ENCODE measurements around the gene CR1L.
A peak's percentile ranks its signal among the peaks of the same experiment; 100 is the strongest.
"Not testable (repeated sequence)": the region's sequence is repeated elsewhere in the genome, so short reads cannot be mapped to it uniquely, and the experiment has no call there.

CR1L gene

GRCh38 chr1:207644852-207645634, at the start of gene CR1L:
TSS of gene CR1L (plus strand) at chr1:207645133. CDS start at chr1:207645234, 101 bp downstream.
- DNase-seq, result peak; percentile 63

- no peak for DNase-seq
These were observed 41.2 kb upstream of the CR1L start for GRCh38 chr1:207603777-207604176.

GRCh38 chr1:207605444-207606361, 39.2 kb upstream of the CR1L start:
- DNase-seq, result no peak

GRCh38 chr1:207606362-207606755, 38.6 kb upstream of the CR1L start:
- DNase-seq, result no peak

- no peak for DNase-seq
These were observed 32.2 kb upstream of the CR1L start for GRCh38 chr1:207612762-207613161.

- peak; percentile 3 for DNase-seq
These were observed 24.9 kb upstream of the CR1L start for GRCh38 chr1:207619871-207620542.

- no peak for DNase-seq
These were observed 24.4 kb upstream of the CR1L start for GRCh38 chr1:207620543-207620893.

GRCh38 chr1:207625504-207626071, 19.3 kb upstream of the CR1L start:
- not testable (repeated sequence) for DNase-seq

- DNase-seq, result no peak
These were observed 18.0 kb upstream of the CR1L start for GRCh38 chr1:207626972-207627337.

- no peak for DNase-seq
These were observed 17.4 kb upstream of the CR1L start for GRCh38 chr1:207627496-207627895.

GRCh38 chr1:207628776-207629175, 16.2 kb upstream of the CR1L start:
- DNase-seq, result no peak

GRCh38 chr1:207631137-207631536, 13.8 kb upstream of the CR1L start:
- no peak for DNase-seq

- no peak for DNase-seq
These were observed 11.7 kb upstream of the CR1L start for GRCh38 chr1:207633226-207633625.

- DNase-seq, result not testable (repeated sequence)
These were observed 11.1 kb upstream of the CR1L start for GRCh38 chr1:207633699-207634289.

- not testable (repeated sequence) for DNase-seq
These were observed 10.6 kb upstream of the CR1L start for GRCh38 chr1:207634293-207634692.

- DNase-seq, result peak; percentile 12
These were observed 9.3 kb upstream of the CR1L start for GRCh38 chr1:207635569-207636186.

- not testable (repeated sequence) for DNase-seq
These were observed 6.3 kb upstream of the CR1L start for GRCh38 chr1:207638487-207639145.

- DNase-seq, result not testable (repeated sequence)
These were observed 5.6 kb upstream of the CR1L start for GRCh38 chr1:207639362-207639761.

GRCh38 chr1:207644166-207644851, 624 bp upstream of the CR1L start:
- DNase-seq, result no peak

GRCh38 chr1:207645635-207646081, 725 bp downstream of the CR1L start:
- no peak for DNase-seq

- DNase-seq, result no peak
These were observed 1.2 kb downstream of the CR1L start for GRCh38 chr1:207646171-207646570.

Data from NCI-H510A (cell line).